Measurements from ENCODE around the gene PRSS21.

PRSS21 gene

DNA sequence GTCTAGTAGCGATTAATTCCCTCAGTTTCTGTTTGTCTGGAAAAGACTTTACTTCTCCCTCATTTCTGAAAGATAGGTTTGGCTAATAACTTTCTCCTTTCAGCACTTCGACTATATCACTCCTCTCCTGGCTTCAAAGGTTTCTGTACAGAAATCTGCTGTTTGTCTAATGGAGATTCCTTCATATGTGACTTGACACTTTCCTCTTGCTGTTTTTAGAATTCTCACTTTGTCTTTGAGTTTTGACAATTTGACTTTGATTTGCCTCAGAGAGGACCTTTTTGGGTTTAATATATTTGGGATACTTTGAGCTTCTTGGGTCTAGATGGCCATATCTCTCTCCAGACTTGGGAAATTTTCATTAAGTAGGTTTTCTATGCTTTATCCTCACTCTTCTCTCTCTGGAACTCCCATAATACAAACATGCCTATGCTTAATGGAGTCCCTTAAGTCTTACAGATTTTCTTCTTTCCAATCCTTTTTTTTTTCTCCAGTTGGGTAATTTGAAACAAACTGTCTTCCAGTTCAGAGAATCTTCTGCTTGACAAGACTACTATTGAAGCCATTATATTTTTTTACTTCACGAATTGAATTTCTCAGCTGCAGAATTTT is 7.8 kb upstream of the PRSS21 start:
- TF ChIP-seq EP300 (IDR thresholded peaks at IDR 0.05; ENCODE audit: borderline replicate concordance) (no peak), TAF1 (IDR thresholded peaks at IDR 0.05; ENCODE audit: low read depth) (no peak), CREB1 (IDR thresholded peaks at IDR 0.05; ENCODE audit: low read depth) (no peak), TEAD4 (IDR thresholded peaks at IDR 0.05) (no peak), CEBPB (IDR thresholded peaks at IDR 0.05) (no peak), ZBTB7A (IDR thresholded peaks at IDR 0.05; ENCODE audit: low read depth) (no peak), RAD21 (IDR thresholded peaks at IDR 0.05; ENCODE audit: low read depth) (no peak), EGR1 (IDR thresholded peaks at IDR 0.05) (no peak)
- TF ChIP-seq, protein P1, sequence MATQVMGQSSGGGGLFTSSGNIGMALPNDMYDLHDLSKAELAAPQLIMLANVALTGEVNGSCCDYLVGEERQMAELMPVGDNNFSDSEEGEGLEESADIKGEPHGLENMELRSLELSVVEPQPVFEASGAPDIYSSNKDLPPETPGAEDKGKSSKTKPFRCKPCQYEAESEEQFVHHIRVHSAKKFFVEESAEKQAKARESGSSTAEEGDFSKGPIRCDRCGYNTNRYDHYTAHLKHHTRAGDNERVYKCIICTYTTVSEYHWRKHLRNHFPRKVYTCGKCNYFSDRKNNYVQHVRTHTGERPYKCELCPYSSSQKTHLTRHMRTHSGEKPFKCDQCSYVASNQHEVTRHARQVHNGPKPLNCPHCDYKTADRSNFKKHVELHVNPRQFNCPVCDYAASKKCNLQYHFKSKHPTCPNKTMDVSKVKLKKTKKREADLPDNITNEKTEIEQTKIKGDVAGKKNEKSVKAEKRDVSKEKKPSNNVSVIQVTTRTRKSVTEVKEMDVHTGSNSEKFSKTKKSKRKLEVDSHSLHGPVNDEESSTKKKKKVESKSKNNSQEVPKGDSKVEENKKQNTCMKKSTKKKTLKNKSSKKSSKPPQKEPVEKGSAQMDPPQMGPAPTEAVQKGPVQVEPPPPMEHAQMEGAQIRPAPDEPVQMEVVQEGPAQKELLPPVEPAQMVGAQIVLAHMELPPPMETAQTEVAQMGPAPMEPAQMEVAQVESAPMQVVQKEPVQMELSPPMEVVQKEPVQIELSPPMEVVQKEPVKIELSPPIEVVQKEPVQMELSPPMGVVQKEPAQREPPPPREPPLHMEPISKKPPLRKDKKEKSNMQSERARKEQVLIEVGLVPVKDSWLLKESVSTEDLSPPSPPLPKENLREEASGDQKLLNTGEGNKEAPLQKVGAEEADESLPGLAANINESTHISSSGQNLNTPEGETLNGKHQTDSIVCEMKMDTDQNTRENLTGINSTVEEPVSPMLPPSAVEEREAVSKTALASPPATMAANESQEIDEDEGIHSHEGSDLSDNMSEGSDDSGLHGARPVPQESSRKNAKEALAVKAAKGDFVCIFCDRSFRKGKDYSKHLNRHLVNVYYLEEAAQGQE (IDR thresholded peaks at IDR 0.05; ENCODE audit: low read depth): no peak
- TF ChIP-seq, protein P2, sequence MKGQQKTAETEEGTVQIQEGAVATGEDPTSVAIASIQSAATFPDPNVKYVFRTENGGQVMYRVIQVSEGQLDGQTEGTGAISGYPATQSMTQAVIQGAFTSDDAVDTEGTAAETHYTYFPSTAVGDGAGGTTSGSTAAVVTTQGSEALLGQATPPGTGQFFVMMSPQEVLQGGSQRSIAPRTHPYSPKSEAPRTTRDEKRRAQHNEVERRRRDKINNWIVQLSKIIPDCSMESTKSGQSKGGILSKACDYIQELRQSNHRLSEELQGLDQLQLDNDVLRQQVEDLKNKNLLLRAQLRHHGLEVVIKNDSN (IDR thresholded peaks at IDR 0.05): no peak

DNA sequence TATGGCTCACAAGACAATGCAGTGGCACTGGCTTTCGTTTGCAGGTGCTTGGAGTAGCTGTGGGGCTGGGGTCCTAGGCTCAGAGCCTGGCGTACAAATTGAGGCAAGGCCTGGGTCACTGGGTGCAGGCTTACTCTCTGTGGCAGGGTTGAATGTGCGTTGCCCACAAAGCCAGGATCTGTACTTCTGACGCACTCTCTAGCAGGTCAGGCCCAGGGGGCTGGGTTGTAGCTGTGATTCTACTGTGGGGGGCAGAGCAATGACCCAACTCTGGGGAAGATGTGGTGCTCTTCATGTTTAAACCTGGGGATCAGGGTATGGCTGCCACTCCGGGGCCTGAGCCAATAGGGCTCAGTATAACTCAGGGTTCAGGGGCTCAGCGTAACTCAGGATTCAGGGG is 6.4 kb upstream of the PRSS21 start:
- TF ChIP-seq RAD21 (IDR thresholded peaks at IDR 0.05; ENCODE audit: low read depth): no peak
- no peak for TF ChIP-seq EGR1 (IDR thresholded peaks at IDR 0.05)
- TF ChIP-seq TCF12 (IDR thresholded peaks at IDR 0.05; ENCODE audit: low read depth): no peak
- TF ChIP-seq, protein P3, sequence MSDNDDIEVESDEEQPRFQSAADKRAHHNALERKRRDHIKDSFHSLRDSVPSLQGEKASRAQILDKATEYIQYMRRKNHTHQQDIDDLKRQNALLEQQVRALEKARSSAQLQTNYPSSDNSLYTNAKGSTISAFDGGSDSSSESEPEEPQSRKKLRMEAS (IDR thresholded peaks at IDR 0.05): no peak
- no peak for TF ChIP-seq CEBPB (IDR thresholded peaks at IDR 0.05)
- no peak for TF ChIP-seq FOXM1 (IDR thresholded peaks at IDR 0.05; ENCODE audit: borderline replicate concordance, low read depth)
- no peak for TF ChIP-seq ZBTB7A (IDR thresholded peaks at IDR 0.05; ENCODE audit: low read depth)
- TF ChIP-seq, protein P2 (IDR thresholded peaks at IDR 0.05): no peak
- no peak for TF ChIP-seq TAF1 (IDR thresholded peaks at IDR 0.05; ENCODE audit: low read depth)
- TF ChIP-seq, protein P1 (IDR thresholded peaks at IDR 0.05; ENCODE audit: low read depth): no peak
- no peak for TF ChIP-seq TEAD4 (IDR thresholded peaks at IDR 0.05)
- TF ChIP-seq CREB1 (IDR thresholded peaks at IDR 0.05; ENCODE audit: low read depth): no peak
- no peak for TF ChIP-seq NFIC (IDR thresholded peaks at IDR 0.05)
- TF ChIP-seq YY1 (IDR thresholded peaks at IDR 0.05; ENCODE audit: low read depth): no peak
- no peak for TF ChIP-seq EP300 (IDR thresholded peaks at IDR 0.05; ENCODE audit: borderline replicate concordance)

DNA sequence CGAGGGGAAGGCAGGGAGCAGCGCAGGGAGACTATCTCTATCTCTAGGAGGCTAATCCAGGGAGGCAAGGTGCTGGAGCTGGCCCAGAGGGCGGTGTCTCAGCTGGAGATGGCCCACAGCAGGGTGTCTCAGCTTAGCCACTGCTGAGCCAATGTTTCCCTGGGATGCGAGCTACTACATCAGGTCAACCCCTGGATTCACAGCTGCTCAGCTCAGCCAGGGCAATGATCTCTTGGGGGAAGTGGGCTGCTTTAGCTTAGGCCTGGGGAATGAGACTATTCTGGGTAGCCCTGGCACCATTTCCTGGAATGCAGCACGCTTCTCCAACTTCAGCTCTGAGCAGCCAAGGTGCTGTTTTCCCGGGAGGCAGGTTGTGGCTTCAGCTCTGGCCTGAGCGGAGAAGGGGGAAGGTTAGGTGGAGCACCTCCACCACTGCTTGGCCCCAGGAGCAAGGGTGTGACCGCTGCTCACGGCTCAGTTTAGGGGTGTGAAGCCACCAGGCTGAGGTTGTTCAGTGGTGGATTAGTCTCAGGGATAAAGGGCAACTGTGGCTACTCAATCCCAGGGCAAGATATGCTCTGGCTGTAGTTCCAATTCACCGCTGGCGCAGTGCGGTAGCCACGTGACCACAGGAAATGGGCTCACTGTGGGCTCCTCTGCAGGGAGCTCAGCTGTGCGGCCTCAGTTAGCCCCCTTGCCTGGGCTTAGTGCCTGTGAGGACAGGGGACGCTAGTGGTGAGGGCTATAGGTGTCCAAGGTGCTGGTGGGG is 5.2 kb upstream of the PRSS21 start:
- TF ChIP-seq EGR1 (IDR thresholded peaks at IDR 0.05) (no peak), NFIC (IDR thresholded peaks at IDR 0.05) (no peak), TAF1 (IDR thresholded peaks at IDR 0.05; ENCODE audit: low read depth) (no peak)
- TF ChIP-seq, protein P3 (IDR thresholded peaks at IDR 0.05): no peak
- TF ChIP-seq, protein P2 (IDR thresholded peaks at IDR 0.05): peak; percentile 34; the same call in 1 of the 2 replicates

DNA sequence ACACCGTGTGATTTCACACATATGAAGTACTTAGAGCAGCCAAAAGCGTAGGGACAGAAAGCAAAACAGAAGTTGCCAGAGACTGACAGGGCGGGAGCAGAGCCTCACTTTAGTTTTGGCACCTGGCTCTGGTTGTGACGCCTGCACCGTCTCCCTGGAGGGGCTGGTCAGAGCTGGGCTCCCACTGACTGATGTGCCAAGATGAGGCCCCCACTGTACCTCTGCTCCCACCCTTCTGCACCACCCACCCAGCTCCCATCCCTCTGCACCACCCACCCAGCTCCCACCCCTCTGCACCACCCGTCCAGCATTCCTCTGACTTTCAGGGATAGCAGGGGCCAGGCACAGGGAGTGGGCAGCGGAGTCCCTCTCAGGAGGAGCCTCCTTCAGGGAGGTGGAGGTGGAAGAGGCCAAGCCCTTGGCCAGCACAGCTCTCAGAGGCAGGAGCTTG is 3.2 kb upstream of the PRSS21 start:
- TF ChIP-seq TCF12 (IDR thresholded peaks at IDR 0.05; ENCODE audit: low read depth) (no peak), YY1 (IDR thresholded peaks at IDR 0.05; ENCODE audit: low read depth) (no peak), EGR1 (IDR thresholded peaks at IDR 0.05) (no peak), FOXM1 (IDR thresholded peaks at IDR 0.05; ENCODE audit: borderline replicate concordance, low read depth) (no peak), NFIC (IDR thresholded peaks at IDR 0.05) (no peak), CEBPB (IDR thresholded peaks at IDR 0.05) (no peak), ZBTB7A (IDR thresholded peaks at IDR 0.05; ENCODE audit: low read depth) (no peak), RAD21 (IDR thresholded peaks at IDR 0.05; ENCODE audit: low read depth) (no peak), TEAD4 (IDR thresholded peaks at IDR 0.05) (no peak), TAF1 (IDR thresholded peaks at IDR 0.05; ENCODE audit: low read depth) (no peak), EP300 (IDR thresholded peaks at IDR 0.05; ENCODE audit: borderline replicate concordance) (no peak)
- TF ChIP-seq, protein P2 (IDR thresholded peaks at IDR 0.05): no peak
- TF ChIP-seq, protein P3 (IDR thresholded peaks at IDR 0.05): no peak
- TF ChIP-seq, protein P1 (IDR thresholded peaks at IDR 0.05; ENCODE audit: low read depth): no peak
